ENCODE results near the gene PIK3C2B.
"Not testable (repeated sequence)": the region's sequence is repeated elsewhere in the genome, so short reads cannot be mapped to it uniquely, and the experiment has no call there.

PIK3C2B gene

GRCh38 chr1:204494281-204495077, at the start of gene PIK3C2B:
Gene PIK3C2B (minus strand): TSS chr1:204494805. CDS start chr1:204469802, 25,003 bp downstream.
- peak; percentile 79 for DNase-seq (ENCODE audit: low spot score)

- no peak for DNase-seq (ENCODE audit: low spot score)
Measured at GRCh38 chr1:204544321-204544720, 49.7 kb upstream of the PIK3C2B start.

- DNase-seq (ENCODE audit: low spot score) = no peak
Measured at GRCh38 chr1:204541626-204542025, 47.0 kb upstream of the PIK3C2B start.

GRCh38 chr1:204532832-204533231, 38.2 kb upstream of the PIK3C2B start:
- DNase-seq (ENCODE audit: low spot score) = no peak

GRCh38 chr1:204530932-204531331, 36.3 kb upstream of the PIK3C2B start:
- no peak for DNase-seq (ENCODE audit: low spot score)

GRCh38 chr1:204529371-204529895, 34.8 kb upstream of the PIK3C2B start:
- no peak for DNase-seq (ENCODE audit: low spot score)

GRCh38 chr1:204528677-204529076, 34.1 kb upstream of the PIK3C2B start:
- no peak for DNase-seq (ENCODE audit: low spot score)

GRCh38 chr1:204528241-204528640, 33.6 kb upstream of the PIK3C2B start:
- DNase-seq (ENCODE audit: low spot score) = no peak

- DNase-seq (ENCODE audit: low spot score) = no peak
Measured at GRCh38 chr1:204524986-204525385, 30.4 kb upstream of the PIK3C2B start.

- DNase-seq (ENCODE audit: low spot score) = no peak
Measured at GRCh38 chr1:204523605-204524215, 29.1 kb upstream of the PIK3C2B start.

GRCh38 chr1:204521941-204522521, 27.4 kb upstream of the PIK3C2B start:
- not testable (repeated sequence) for DNase-seq (ENCODE audit: low spot score)

GRCh38 chr1:204520834-204521709, 26.5 kb upstream of the PIK3C2B start:
- DNase-seq (ENCODE audit: low spot score) = no peak

GRCh38 chr1:204517382-204517781, 22.8 kb upstream of the PIK3C2B start:
- DNase-seq (ENCODE audit: low spot score) = not testable (repeated sequence)

- DNase-seq (ENCODE audit: low spot score) = peak; percentile 93
Measured at GRCh38 chr1:204516180-204516879, 21.7 kb upstream of the PIK3C2B start, which contains the start of gene MDM4. Gene MDM4 (plus strand): TSS chr1:204516406. CDS start chr1:204525519, 9,113 bp downstream.

- DNase-seq (ENCODE audit: low spot score) = no peak
Measured at GRCh38 chr1:204514828-204515227, 20.2 kb upstream of the PIK3C2B start.

- DNase-seq (ENCODE audit: low spot score) = no peak
Measured at GRCh38 chr1:204513117-204513716, 18.6 kb upstream of the PIK3C2B start.

- DNase-seq (ENCODE audit: low spot score) = no peak
Measured at GRCh38 chr1:204511366-204511765, 16.8 kb upstream of the PIK3C2B start.

- DNase-seq (ENCODE audit: low spot score) = no peak
Measured at GRCh38 chr1:204509186-204509635, 14.6 kb upstream of the PIK3C2B start.

- DNase-seq (ENCODE audit: low spot score) = peak; percentile 71
Measured at GRCh38 chr1:204507317-204508105, 12.9 kb upstream of the PIK3C2B start.

GRCh38 chr1:204506969-204507316, 12.3 kb upstream of the PIK3C2B start:
- peak; percentile 76 for DNase-seq (ENCODE audit: low spot score)
